HCT116 (cell line): ENCODE measurements around the gene JAK3. TPM values are rescaled to one million over a fixed set of nuclear protein-coding genes. Genes with fewer than 3 reads are reported as not detected.

ENCODE experiments used
- ATAC-seq: fragments of 200-7000 bp; cut with Tn5 transposase; 2 replicates; pipeline ENCODE4 v1.9.1; 2020; ENCODE audit warnings: mild to moderate bottlenecking, moderate library complexity
- BruUV-seq: library from RNA; stranded (reverse); fragments of 400-500 nt; replicated peaks from 2 replicates; lab custom pipeline; 2021; lab: Mats Ljungman, UMichigan
- CTCF ChIA-PET: fragments of 300-600 bp; sonication (Branson Sonifier 250); formaldehyde crosslinking; loops from one replicate; lab custom pipeline; 2021; ENCODE audit warnings: antibody characterized with exemption; lab: Charles Lee
- POLR2A ChIA-PET: fragments of 300-600, 350-600 bp; sonication (Branson Sonifier 250); formaldehyde crosslinking; loops from one replicate; lab custom pipeline; 2021; ENCODE audit warnings: antibody characterized with exemption; lab: Charles Lee
- RAD21 ChIA-PET, 2 experiments: fragments of 300-600 bp; sonication (Branson Sonifier 250); formaldehyde crosslinking; loops; one replicate each; lab custom pipeline; 2023; ENCODE audit warnings: low total read pairs in 2 of 2; ENCODE audit not compliant: uncharacterized antibody in 2 of 2, unreplicated experiment in 2 of 2, low non-redundant PET in 1 of 2; lab: Charles Lee
- DNase-seq: peaks from one replicate; pipeline ENCODE4 v3.0.0-alpha.2; 2010; ENCODE audit warnings: low read depth, low spot score
- H2AFZ ChIP-seq: fragments of 200-600 bp; shearing (Covaris generic), sonication (generic); 2 replicates; pipeline ENCODE4 v1.6.1; 2017; ENCODE audit warnings: low read depth, mixed run types, mixed read lengths, antibody characterized with exemption, low read length; ENCODE audit not compliant: poor library complexity, severe bottlenecking
- H3K27ac ChIP-seq: 2 replicates; pipeline ENCODE4 v1.5.1; 2012; ENCODE audit warnings: low read depth, low read length
- H3K27me3 ChIP-seq: fragments of 200-600 bp; sonication (generic); 2 replicates; pipeline ENCODE4 v1.6.1; 2016; ENCODE audit warnings: mixed run types, low read length, mixed read lengths; ENCODE audit not compliant: insufficient read depth
- H3K36me3 ChIP-seq, 2 experiments: fragments of 200-500 bp in 1 of 2; fragments of 200-600 bp in 1 of 2; sonication (Bioruptor generic) in 1 of 2; sonication (generic) in 1 of 2; 2 replicates each; pipeline versions ENCODE4 v1.5.1 to v1.6.1; 2014 to 2016; ENCODE audit warnings: low read length in 2 of 2, inconsistent platforms in 1 of 2, mixed read lengths in 1 of 2, mixed run types in 1 of 2; ENCODE audit not compliant: insufficient read depth in 2 of 2, control insufficient read depth in 1 of 2
- H3K4me1 ChIP-seq, 2 experiments: fragments of 200-600 bp in 1 of 2; sonication (generic) in 1 of 2; 2 replicates each; pipeline versions ENCODE4 v1.5.1 to v1.6.1; 2012 to 2017; ENCODE audit warnings: low read length in 2 of 2, inconsistent platforms in 1 of 2, mild to moderate bottlenecking in 1 of 2, mixed read lengths in 1 of 2, mixed run types in 1 of 2, moderate library complexity in 1 of 2; ENCODE audit not compliant: insufficient read depth in 2 of 2, control insufficient read depth in 1 of 2
- H3K4me2 ChIP-seq: fragments of 200-600 bp; sonication (generic); 2 replicates; pipeline ENCODE4 v1.6.1; 2017; ENCODE audit warnings: mixed run types, low read length, mixed read lengths
- H3K4me3 ChIP-seq, 2 experiments: fragments of 200-600 bp in 1 of 2; sonication (generic) in 1 of 2; replicated peaks in 1 of 2; 2 replicates each; pipeline ENCODE4 v1.5.1; 2011 to 2016; ENCODE audit warnings: low read length in 2 of 2, control low read depth in 1 of 2, low read depth in 1 of 2, mild to moderate bottlenecking in 1 of 2, mixed read lengths in 1 of 2, mixed run types in 1 of 2
- H3K79me2 ChIP-seq: fragments of 200-600 bp; sonication (generic); 2 replicates; pipeline ENCODE4 v1.6.1; 2017; ENCODE audit warnings: mild to moderate bottlenecking, mixed run types, low read length, moderate library complexity, mixed read lengths; ENCODE audit not compliant: insufficient read depth
- H3K9ac ChIP-seq: fragments of 200-600 bp; sonication (generic); 2 replicates; pipeline ENCODE4 v1.6.1; 2016; ENCODE audit warnings: low read length, mixed read lengths
- H3K9me2 ChIP-seq: fragments of 200-600 bp; sonication (generic), shearing (Covaris generic); 2 replicates; pipeline ENCODE4 v1.6.1; 2017; ENCODE audit warnings: mixed run types, mild to moderate bottlenecking, moderate library complexity; ENCODE audit not compliant: insufficient read depth
- H3K9me3 ChIP-seq, 2 experiments: fragments of 200-500 bp in 1 of 2; fragments of 200-600 bp in 1 of 2; sonication (Bioruptor generic) in 1 of 2; sonication (generic) in 1 of 2; 2 replicates each; pipeline ENCODE4 v1.6.1; 2014 to 2017; ENCODE audit warnings: low read length in 2 of 2, mixed read lengths in 2 of 2, inconsistent platforms in 1 of 2, low read depth in 1 of 2, mild to moderate bottlenecking in 1 of 2, mixed run types in 1 of 2, moderate library complexity in 1 of 2; ENCODE audit not compliant: control insufficient read depth in 1 of 2, insufficient read depth in 1 of 2
- H4K20me1 ChIP-seq: fragments of 200-600 bp; sonication (generic), shearing (Covaris generic); 2 replicates; pipeline ENCODE4 v1.6.1; 2017; ENCODE audit warnings: mixed run types, mild to moderate bottlenecking, moderate library complexity; ENCODE audit not compliant: insufficient read depth
- CBX3 ChIP-seq: IDR thresholded peaks from 2 replicates; pipeline ENCODE4 v1.6.1; 2012; ENCODE audit warnings: low read depth
- CTCF ChIP-seq, 3 experiments: fragments of 200-600 bp in 1 of 3; sonication (generic) in 1 of 3; IDR thresholded peaks in 2 of 3; conservative IDR thresholded peaks in 1 of 3; 2 replicates each; pipeline ENCODE4 v1.5.1; 2012 to 2017; ENCODE audit warnings: low read depth in 2 of 3, low read length in 2 of 3, antibody characterized with exemption in 1 of 3, borderline replicate concordance in 1 of 3, control low read depth in 1 of 3, mild to moderate bottlenecking in 1 of 3, mixed read lengths in 1 of 3, mixed run types in 1 of 3, moderate library complexity in 1 of 3; ENCODE audit not compliant: insufficient read depth in 1 of 3
- EGR1 ChIP-seq: IDR thresholded peaks from 2 replicates; pipeline ENCODE4 v1.6.1; 2012; ENCODE audit warnings: low read depth
- EZH2 ChIP-seq: fragments of 200-600 bp; sonication (generic); IDR thresholded peaks from 2 replicates; pipeline ENCODE4 v1.6.1; 2017; ENCODE audit warnings: antibody characterized with exemption, mixed run types
- JUND ChIP-seq: IDR thresholded peaks from 2 replicates; pipeline ENCODE4 v1.6.1; 2012
- POLR2A ChIP-seq: IDR thresholded peaks from 2 replicates; pipeline ENCODE4 v1.7.0; 2011; ENCODE audit warnings: borderline replicate concordance; ENCODE audit not compliant: insufficient read depth, insufficient read length; ENCODE audit errors: extremely low read depth
- POLR2AphosphoS5 ChIP-seq: IDR thresholded peaks from 2 replicates; pipeline ENCODE4 v1.6.1; 2011; ENCODE audit warnings: mild to moderate bottlenecking, low read depth, low read length, moderate library complexity
- SIN3A ChIP-seq: IDR thresholded peaks from 2 replicates; pipeline ENCODE4 v1.6.1; 2012; ENCODE audit warnings: low read depth
- YY1 ChIP-seq: IDR thresholded peaks from 2 replicates; pipeline ENCODE4 v1.6.1; 2011; ENCODE audit warnings: low read length, low read depth, moderate library complexity, mild to moderate bottlenecking; ENCODE audit not compliant: insufficient replicate concordance; ENCODE audit errors: extremely low read depth
- intact Hi-C: fragments of 100-400 bp; cut with micrococcal nuclease; formaldehyde crosslinking; loops from 2 replicates; pipeline ENCODE4 v1.10.0; 2022
- total RNA-seq: library from RNA; stranded (reverse); gene quantifications from one replicate; pipeline ENCODE4 v1.2.1, GENCODE V29; 2021; ENCODE audit not compliant: unreplicated experiment
- TF ChIP-seq, protein P1 (sequence below): IDR thresholded peaks from 2 replicates; pipeline ENCODE4 v1.6.1; 2012

Gene JAK3
- total RNA-seq, 1 experiment from 2014 or later, result 5.7 TPM

- ChIA-PET RAD21 (no interaction called here), POLR2A (no interaction called here), CTCF (no interaction called here)
- Histone ChIP-seq H3K27ac (no peak overlapping the region), H3K36me3 (no peaks in the 10 kb centered on the region), H3K27me3 (no peaks in the 10 kb centered on the region), H3K4me2 (0 out of 2 replicates have a peak overlapping the region, but pooled peaks have one; percentile 14), H3K9me3 (no peaks in the 10 kb centered on the region), H3K4me3 (no peak overlapping the region), H3K4me1 (peaks cover 0 to 7% of the 10 kb centered on the region in 2 experiments; a peak in 1 of 4 replicates), H4K20me1 (no peaks in the 10 kb centered on the region), H3K9ac (no peak overlapping the region), H3K9me2 (no peaks in the 10 kb centered on the region), H3K79me2 (no peaks in the 10 kb centered on the region), H2AFZ (peak overlapping the region; percentile 35)
- ATAC-seq (peak; percentile 75), DNase-seq (no peak)
- BruUV-seq, result no TSS peak
- intact Hi-C loops, result no loop called here
- TF ChIP-seq POLR2A, result peak; percentile 54
- TF ChIP-seq, protein P1, sequence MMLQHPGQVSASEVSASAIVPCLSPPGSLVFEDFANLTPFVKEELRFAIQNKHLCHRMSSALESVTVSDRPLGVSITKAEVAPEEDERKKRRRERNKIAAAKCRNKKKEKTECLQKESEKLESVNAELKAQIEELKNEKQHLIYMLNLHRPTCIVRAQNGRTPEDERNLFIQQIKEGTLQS, result no peak
Measured at GRCh38 chr19:17883627-17884410, 36.0 kb upstream of the JAK3 start.

DNA sequence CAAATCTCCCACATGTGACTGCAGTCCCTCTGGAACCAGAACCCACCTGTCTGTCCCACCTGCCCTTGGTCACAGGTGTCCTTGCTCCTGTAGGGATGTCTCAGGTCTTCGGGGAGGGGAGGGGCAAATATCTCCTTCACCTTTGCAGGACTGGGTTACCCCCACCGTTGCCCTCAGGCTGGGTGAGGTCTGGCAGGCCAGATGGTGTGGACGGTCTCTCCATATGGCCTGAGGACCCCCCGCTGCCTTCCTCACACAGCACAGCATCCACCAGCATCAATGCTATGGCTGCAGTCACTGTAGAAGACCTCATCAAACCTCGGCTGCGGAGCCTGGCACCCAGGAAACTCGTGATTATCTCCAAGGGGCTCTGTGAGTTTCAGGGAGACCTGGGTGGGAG is 33.9 kb upstream of the JAK3 start:
- Histone ChIP-seq H3K27me3 (no peaks in the 10 kb centered on the region), H3K4me1 (peaks cover 0 to 7% of the 10 kb centered on the region in 2 experiments; a peak in 1 of 4 replicates), H3K9ac (no peak overlapping the region), H3K27ac (no peak overlapping the region), H2AFZ (no peak overlapping the region), H4K20me1 (no peaks in the 10 kb centered on the region), H3K36me3 (no peaks in the 10 kb centered on the region), H3K4me2 (no peak overlapping the region), H3K9me3 (no peaks in the 10 kb centered on the region), H3K9me2 (no peaks in the 10 kb centered on the region), H3K79me2 (no peaks in the 10 kb centered on the region), H3K4me3 (no peak overlapping the region)
- no TSS peak for BruUV-seq
- no peak for DNase-seq
- ChIA-PET RAD21 (interaction anchor here in 1 of 2 experiments (0.6 kb wide), 2 partner anchors 51 to 538 kb away, joined by 3 read pairs; no protein-coding TSS in a partner anchor), POLR2A (no interaction called here)
- no peak for TF ChIP-seq POLR2AphosphoS5
- no peak for TF ChIP-seq JUND
- TF ChIP-seq EZH2, result no peak
- no peak for TF ChIP-seq EGR1
- no peak for TF ChIP-seq CBX3
- no peak for TF ChIP-seq YY1
- TF ChIP-seq SIN3A, result no peak
- no peak for TF ChIP-seq POLR2A
- no peak for TF ChIP-seq CTCF (IDR thresholded peaks at IDR 0.05 in 2 of 3, conservative IDR thresholded peaks at IDR 0.05 in 1 of 3; ENCODE audit: borderline replicate concordance in 1 of 3, insufficient read depth in 1 of 3, low read depth in 2 of 3, low read length in 2 of 3)
- TF ChIP-seq, all 23 proteins: peak for 0
- CTCF ChIA-PET, result no interaction called here
- no peak for ATAC-seq
- intact Hi-C loops, result no loop called here
